H1 (cell line): ENCODE results near the gene OR1M1. TPM values are rescaled to one million over a fixed set of nuclear protein-coding genes. Genes with fewer than 3 reads are reported as not detected.

Experiments
- CTCF ChIA-PET: fragments of 300-600 bp; sonication (Branson Sonifier 250); formaldehyde crosslinking; loops from one replicate; lab custom pipeline; 2021; ENCODE audit not compliant: partially characterized antibody; lab: Charles Lee
- POLR2A ChIA-PET: fragments of 300-600 bp; sonication (Branson Sonifier 250); formaldehyde crosslinking; loops from one replicate; lab custom pipeline; 2021; ENCODE audit warnings: inconsistent platforms; ENCODE audit not compliant: partially characterized antibody; lab: Charles Lee
- DNase-seq, 2 experiments: peaks; one replicate each; pipeline versions ENCODE4 v3.0.0 to v3.0.0-alpha.2; 2010 to 2022; ENCODE audit warnings: low spot score in 2 of 2, low read depth in 1 of 2, mixed read lengths in 1 of 2
- FAIRE-seq: peaks from 2 replicates; lab custom pipeline; 2011; peaks lifted over from hg19 to GRCh38; lab: Jason Lieb, UNC
- H2AFZ ChIP-seq: 2 replicates; pipeline ENCODE4 v1.8.1; 2012; ENCODE audit warnings: low read length, inconsistent platforms
- H2AK5ac ChIP-seq: 2 replicates; pipeline ENCODE4 v1.6.1; 2013; ENCODE audit warnings: low read depth, low read length
- H2BK120ac ChIP-seq: replicated peaks from 2 replicates; pipeline ENCODE3; 2013; ENCODE audit warnings: low read depth, low read length, inconsistent platforms
- H2BK12ac ChIP-seq: 2 replicates; pipeline ENCODE4 v1.6.1; 2013; ENCODE audit warnings: low read depth, low read length
- H2BK15ac ChIP-seq: 2 replicates; pipeline ENCODE4 v1.6.1; 2013; ENCODE audit warnings: low read length
- H2BK20ac ChIP-seq: 2 replicates; pipeline ENCODE4 v1.6.1; 2013; ENCODE audit warnings: low read length
- H2BK5ac ChIP-seq: 2 replicates; pipeline ENCODE4 v1.6.1; 2013; ENCODE audit warnings: low read depth, low read length
- H3K14ac ChIP-seq: 2 replicates; pipeline ENCODE4 v1.6.1; 2013; ENCODE audit warnings: inconsistent platforms; ENCODE audit not compliant: insufficient read length
- H3K18ac ChIP-seq: 2 replicates; pipeline ENCODE4 v1.6.1; 2013; ENCODE audit warnings: low read length; ENCODE audit errors: extremely low read depth
- H3K23ac ChIP-seq: 2 replicates; pipeline ENCODE4 v1.6.1; 2013; ENCODE audit warnings: inconsistent platforms; ENCODE audit not compliant: insufficient read length
- H3K23me2 ChIP-seq: 2 replicates; pipeline ENCODE4 v1.6.1; 2013; ENCODE audit warnings: low read depth, low read length
- H3K27ac ChIP-seq: 2 replicates; pipeline ENCODE4 v1.6.1; 2011; ENCODE audit warnings: low read depth, low read length, inconsistent platforms
- H3K27me3 ChIP-seq, 4 experiments: replicated peaks in 1 of 4; 1 replicate in 1 of 4; 2 replicates in 3 of 4; pipeline versions ENCODE4 v1.6.1 to v1.8.1; 2011 to 2013; ENCODE audit warnings: low read length in 3 of 4, mild to moderate bottlenecking in 3 of 4, inconsistent platforms in 2 of 4, mixed read lengths in 2 of 4, moderate library complexity in 1 of 4; ENCODE audit not compliant: control insufficient read depth in 3 of 4, insufficient read depth in 3 of 4; ENCODE audit errors: extremely low read depth in 1 of 4
- H3K36me3 ChIP-seq, 4 experiments: 2 replicates each; pipeline versions ENCODE4 v1.6.1 to v1.8.1; 2011 to 2013; ENCODE audit warnings: mild to moderate bottlenecking in 4 of 4, low read length in 3 of 4, moderate library complexity in 2 of 4, control low read depth in 1 of 4, inconsistent platforms in 1 of 4; ENCODE audit not compliant: insufficient read depth in 4 of 4, control insufficient read depth in 2 of 4
- H3K4ac ChIP-seq: replicated peaks from 2 replicates; pipeline ENCODE3; 2013; ENCODE audit warnings: low read length, low read depth, mixed read lengths, inconsistent platforms; ENCODE audit not compliant: insufficient read length
- H3K4me1 ChIP-seq, 4 experiments: replicated peaks in 1 of 4; 1 replicate in 1 of 4; 2 replicates in 3 of 4; pipeline versions ENCODE4 v1.6.1 to v1.8.1; 2011 to 2013; ENCODE audit warnings: low read length in 3 of 4, inconsistent platforms in 2 of 4, mixed read lengths in 1 of 4; ENCODE audit not compliant: insufficient read depth in 4 of 4, control insufficient read depth in 3 of 4
- H3K4me2 ChIP-seq, 2 experiments: 2 replicates each; pipeline versions ENCODE4 v1.6.1 to v1.8.1; 2011 to 2013; ENCODE audit warnings: low read depth in 2 of 2, low read length in 2 of 2, control low read depth in 1 of 2, inconsistent platforms in 1 of 2, mild to moderate bottlenecking in 1 of 2; ENCODE audit not compliant: insufficient read depth in 1 of 2
- H3K4me3 ChIP-seq, 4 experiments: fragments of 200-600, 300-600 bp in 1 of 4; sonication (generic), shearing (Covaris generic), sonication (Bioruptor Twin) in 1 of 4; 2 replicates each; pipeline versions ENCODE4 v1.5.1 to v1.8.1; 2011 to 2016; ENCODE audit warnings: low read length in 4 of 4, low read depth in 3 of 4, control low read depth in 2 of 4, inconsistent platforms in 2 of 4, mild to moderate bottlenecking in 2 of 4, mixed read lengths in 1 of 4, moderate library complexity in 1 of 4; ENCODE audit not compliant: insufficient read depth in 2 of 4; ENCODE audit errors: extremely low read depth in 1 of 4
- H3K56ac ChIP-seq: replicated peaks from 2 replicates; pipeline ENCODE3; 2013; ENCODE audit warnings: low read depth, mild to moderate bottlenecking, mixed read lengths, low read length, inconsistent platforms; ENCODE audit not compliant: insufficient read length
- H3K79me1 ChIP-seq: 2 replicates; pipeline ENCODE4 v1.6.1; 2013; ENCODE audit warnings: low read depth, low read length, control low read depth
- H3K79me2 ChIP-seq, 2 experiments: 2 replicates each; pipeline versions ENCODE4 v1.6.1 to v1.8.1; 2012 to 2013; ENCODE audit warnings: low read length in 2 of 2, mild to moderate bottlenecking in 2 of 2, inconsistent platforms in 1 of 2; ENCODE audit not compliant: insufficient read depth in 2 of 2, control insufficient read depth in 1 of 2
- H3K9ac ChIP-seq, 4 experiments: replicated peaks in 1 of 4; 1 replicate in 1 of 4; 2 replicates in 3 of 4; pipeline versions ENCODE4 v1.6.1 to v1.8.1; 2011 to 2013; ENCODE audit warnings: low read depth in 3 of 4, low read length in 3 of 4, control low read depth in 2 of 4, mild to moderate bottlenecking in 2 of 4, moderate library complexity in 2 of 4, inconsistent platforms in 1 of 4; ENCODE audit errors: extremely low read depth in 1 of 4
- H3K9me3 ChIP-seq, 2 experiments: 2 replicates each; pipeline versions ENCODE4 v1.6.1 to v1.8.1; 2012 to 2013; ENCODE audit warnings: mild to moderate bottlenecking in 2 of 2, moderate library complexity in 2 of 2, control low read depth in 1 of 2, inconsistent platforms in 1 of 2, low read depth in 1 of 2, low read length in 1 of 2, mixed read lengths in 1 of 2; ENCODE audit not compliant: insufficient read depth in 2 of 2
- H4K20me1 ChIP-seq, 2 experiments: replicated peaks in 1 of 2; 2 replicates each; pipeline versions ENCODE3 to v1.8.1; 2011 to 2013; ENCODE audit warnings: inconsistent platforms in 2 of 2, low read length in 2 of 2, mild to moderate bottlenecking in 1 of 2; ENCODE audit not compliant: insufficient read depth in 2 of 2, control insufficient read depth in 1 of 2
- H4K5ac ChIP-seq: 2 replicates; pipeline ENCODE4 v1.6.1; 2013; ENCODE audit warnings: low read length, low read depth, mixed read lengths, inconsistent platforms; ENCODE audit not compliant: insufficient read length
- H4K8ac ChIP-seq: 2 replicates; pipeline ENCODE4 v1.8.0; 2013; ENCODE audit warnings: mild to moderate bottlenecking, moderate library complexity, low read length, inconsistent platforms; ENCODE audit not compliant: insufficient read depth; ENCODE audit errors: extremely low read depth
- H4K91ac ChIP-seq: replicated peaks from 2 replicates; pipeline ENCODE3; 2013; ENCODE audit warnings: low read length, mixed read lengths, inconsistent platforms; ENCODE audit not compliant: insufficient read length
- ASH2L ChIP-seq: fragments of 200-600, 300-600 bp; sonication (generic); IDR thresholded peaks from one replicate; pipeline ENCODE4 v1.7.1; 2017; ENCODE audit warnings: low read length
- CBX5 ChIP-seq: fragments of 300-800, 300-1000 bp; sonication (generic); IDR thresholded peaks from 2 replicates; pipeline ENCODE4 v1.7.1; 2016; ENCODE audit warnings: antibody characterized with exemption, low read length, low read depth
- CEBPB ChIP-seq: IDR thresholded peaks from 2 replicates; pipeline ENCODE4 v1.6.1; 2012; ENCODE audit warnings: low read depth, low read length
- GABPA ChIP-seq: IDR thresholded peaks from 2 replicates; pipeline ENCODE4 v1.6.1; 2011; ENCODE audit warnings: mild to moderate bottlenecking, low read length, moderate library complexity, borderline replicate concordance; ENCODE audit not compliant: insufficient read depth
- HDAC2 ChIP-seq, 2 experiments: fragments of 300-600 bp in 1 of 2; sonication (generic) in 1 of 2; IDR thresholded peaks; 2 replicates each; pipeline ENCODE4 v1.6.1; 2011 to 2012; ENCODE audit warnings: low read depth in 2 of 2, low read length in 2 of 2, mild to moderate bottlenecking in 2 of 2, moderate library complexity in 2 of 2, borderline replicate concordance in 1 of 2, inconsistent platforms in 1 of 2
- HDAC6 ChIP-seq: IDR thresholded peaks from one replicate; pipeline ENCODE4 v1.7.1; 2012; ENCODE audit warnings: low read depth, mild to moderate bottlenecking, inconsistent platforms, low read length, moderate library complexity
- JUND ChIP-seq: IDR thresholded peaks from 2 replicates; pipeline ENCODE4 v1.6.1; 2011; ENCODE audit warnings: mild to moderate bottlenecking, improper control_type of control experiment, low read length
- KDM4A ChIP-seq: IDR thresholded peaks from one replicate; pipeline ENCODE4 v1.7.1; 2012; ENCODE audit warnings: low read depth, mild to moderate bottlenecking, moderate library complexity, low read length, inconsistent platforms; ENCODE audit not compliant: severe bottlenecking
- MAX ChIP-seq: IDR thresholded peaks from 2 replicates; pipeline ENCODE4 v1.6.1; 2012; ENCODE audit warnings: inconsistent platforms
- POU5F1 ChIP-seq: IDR thresholded peaks from 2 replicates; pipeline ENCODE4 v1.6.1; 2011; ENCODE audit warnings: low read depth, mild to moderate bottlenecking, low read length, moderate library complexity
- RNF2 ChIP-seq: fragments of 200-900, 300-1000 bp; sonication (generic); IDR thresholded peaks from 2 replicates; pipeline ENCODE4 v1.7.1; 2016; ENCODE audit warnings: borderline replicate concordance, low read depth, mild to moderate bottlenecking, antibody characterized with exemption, low read length; ENCODE audit not compliant: poor library complexity, severe bottlenecking; ENCODE audit errors: missing control alignments
- YY1 ChIP-seq: IDR thresholded peaks from 2 replicates; pipeline ENCODE4 v1.6.1; 2011; ENCODE audit warnings: low read depth, mild to moderate bottlenecking, low read length
- WGBS, 2 experiments: shearing (Covaris generic) in 1 of 2; methylation state at CpG; one replicate each; pipeline versions ENCODE4 v1.1.6 to v1.1.7; 2013 to 2015; ENCODE audit warnings: low lambda C conversion rate in 2 of 2, mixed read lengths in 2 of 2, inconsistent platforms in 1 of 2, low coverage in 1 of 2, missing lambda C conversion rate in 1 of 2; ENCODE audit not compliant: insufficient replicate concordance in 2 of 2, insufficient coverage in 1 of 2, insufficient read length in 1 of 2; ENCODE audit errors: extremely low coverage in 1 of 2, missing lambda C conversion rate in 1 of 2; 5-methylcytosine and 5-hydroxymethylcytosine counted together
- polyA plus RNA-seq, 7 experiments: library from polyadenylated mRNA; depleted of rRNA in 3 of 7; stranded (reverse) in 5 of 7; unstranded in 2 of 7; fragments of >200 nt in 5 of 7; fragments of 200-250 nt in 2 of 7; gene quantifications; 1 replicate in 5 of 7; 2 replicates in 1 of 7; 4 replicates in 1 of 7; pipeline versions ENCODE4 v1.2.1 to v1.2.3, GENCODE V29; 2011 to 2013; ENCODE audit warnings: missing spikeins in 2 of 7, mixed read lengths in 2 of 7
- total RNA-seq: library from RNA; stranded (reverse); fragmentation: NEBNext Ultra II Directional; extraction: Animal tissue kit (Norgen Biotek cat#: 25700); gene quantifications from 2 replicates; pipeline ENCODE4 v1.2.1, GENCODE V29; 2021
- TF ChIP-seq, protein P1 (sequence below): IDR thresholded peaks from 2 replicates; pipeline ENCODE4 v1.6.1; 2012; ENCODE audit warnings: inconsistent platforms

Gene OR1M1
- total and polyA plus RNA-seq, 2 of the 8 experiments (the other 6 are each of a cell fraction or from before 2014, with no cell fraction given): 0.12 TPM; not detected in 1

DNA sequence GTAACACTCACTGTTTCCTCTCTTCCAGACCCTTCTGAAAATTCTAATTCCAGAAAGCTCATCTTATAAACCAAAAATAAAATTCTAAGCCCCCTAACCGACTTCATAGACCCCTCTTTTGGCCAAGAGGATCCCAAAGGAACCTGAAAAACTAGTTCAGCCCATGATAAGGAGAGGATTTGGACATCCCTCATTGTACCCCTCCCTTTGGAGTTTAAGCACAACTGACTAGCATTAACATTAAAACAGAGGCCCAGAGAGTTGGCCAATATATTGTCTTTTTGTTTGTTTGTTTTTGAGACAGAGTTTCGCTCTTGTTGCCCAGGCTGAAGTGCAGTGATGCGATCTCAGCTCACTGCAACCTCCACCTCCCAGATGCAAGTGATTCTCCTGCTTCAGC lies 42.4 kb upstream of the OR1M1 start:
- H3K23ac ChIP-seq: no peak overlapping the region
- no peak overlapping the region for H4K5ac ChIP-seq
- H2BK20ac ChIP-seq: no peak overlapping the region
- H3K4me3 ChIP-seq: no peak overlapping the region
- H3K79me2 ChIP-seq: no peaks in the 10 kb centered on the region
- no peak overlapping the region for H2BK120ac ChIP-seq
- H3K4ac ChIP-seq: no peak overlapping the region
- H3K79me1 ChIP-seq: no peaks in the 10 kb centered on the region
- WGBS, 2 experiments: 95% methylated on average over 3 of the region's 3 CpGs; no CpG with 5 or more reads in 1 of the 2 experiments
- no peak overlapping the region for H2BK15ac ChIP-seq
- no peak overlapping the region for H3K9ac ChIP-seq
- ChIA-PET CTCF (interaction anchor here (1.0 kb wide), 1 partner anchor 400 kb away, joined by 3 read pairs; no protein-coding TSS in a partner anchor), POLR2A (no interaction called here)
- DNase-seq (no peak), FAIRE-seq (no peak)
- no peak overlapping the region for H2AFZ ChIP-seq
- no peak overlapping the region for H3K14ac ChIP-seq
- H3K27ac ChIP-seq: no peak overlapping the region
- H3K18ac ChIP-seq: no peak overlapping the region
- no peak overlapping the region for H2BK5ac ChIP-seq
- no peaks in the 10 kb centered on the region for H3K9me3 ChIP-seq
- H4K20me1 ChIP-seq: no peaks in the 10 kb centered on the region
- H3K56ac ChIP-seq: no peak overlapping the region
- H3K27me3 ChIP-seq: no peaks in the 10 kb centered on the region
- no peak overlapping the region for H3K4me2 ChIP-seq
- no peak overlapping the region for H4K91ac ChIP-seq
- H4K8ac ChIP-seq: no peak overlapping the region
- H2AK5ac ChIP-seq: no peak overlapping the region
- no peak overlapping the region for H2BK12ac ChIP-seq
- H3K36me3 ChIP-seq: no peaks in the 10 kb centered on the region; a peak in 1 of 8 replicates
- no peaks in the 10 kb centered on the region for H3K4me1 ChIP-seq
- no peaks in the 10 kb centered on the region for H3K23me2 ChIP-seq
- TF ChIP-seq GABPA: no peak
- no peak for TF ChIP-seq ASH2L
- TF ChIP-seq YY1: no peak
- no peak for TF ChIP-seq CBX5
- TF ChIP-seq KDM4A: no peak
- no peak for TF ChIP-seq HDAC6
- TF ChIP-seq JUND: no peak
- TF ChIP-seq POU5F1: no peak
- TF ChIP-seq, protein P1, sequence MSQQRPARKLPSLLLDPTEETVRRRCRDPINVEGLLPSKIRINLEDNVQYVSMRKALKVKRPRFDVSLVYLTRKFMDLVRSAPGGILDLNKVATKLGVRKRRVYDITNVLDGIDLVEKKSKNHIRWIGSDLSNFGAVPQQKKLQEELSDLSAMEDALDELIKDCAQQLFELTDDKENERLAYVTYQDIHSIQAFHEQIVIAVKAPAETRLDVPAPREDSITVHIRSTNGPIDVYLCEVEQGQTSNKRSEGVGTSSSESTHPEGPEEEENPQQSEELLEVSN: no peak
- no peak for TF ChIP-seq HDAC2 (IDR thresholded peaks at IDR 0.05; ENCODE audit: borderline replicate concordance in 1 of 2, low read depth in 2 of 2, low read length in 2 of 2)
- TF ChIP-seq MAX: no peak
- TF ChIP-seq CEBPB: no peak
- TF ChIP-seq RNF2: no peak
